A549 treated with DMSO at 1 μM for 4 hours (cell line): ENCODE data around the gene OR7C2. TPM values are rescaled to one million over a fixed set of nuclear protein-coding genes. Genes with fewer than 3 reads are reported as not detected.

Source experiments
- total RNA-seq: library from RNA; stranded (reverse); fragments of 200-300 nt; extraction: Qiagen RNA extraction; gene quantifications from 5 replicates; pipeline ENCODE4 v1.2.3, GENCODE V29; 2022; ENCODE audit warnings: low read depth

OR7C2 gene
- not detected in 5 replicates for total RNA-seq

DNA sequence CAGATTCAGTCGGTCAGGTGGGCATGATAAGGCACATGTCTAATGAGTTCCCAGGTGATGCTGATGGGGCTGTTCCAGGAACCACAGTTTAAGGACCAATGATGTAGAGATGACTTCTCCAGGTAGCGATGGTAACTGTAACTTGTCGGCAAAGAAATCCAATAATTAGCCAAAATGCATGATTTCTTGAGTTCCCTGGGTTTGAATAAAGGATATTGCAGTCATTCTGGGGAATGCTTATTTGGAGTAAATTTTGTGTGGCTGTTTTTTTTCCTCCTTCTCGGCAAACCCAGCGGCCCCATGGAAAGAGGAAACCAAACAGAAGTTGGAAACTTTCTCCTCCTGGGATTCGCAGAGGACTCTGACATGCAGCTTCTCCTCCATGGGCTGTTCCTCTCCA is at the start of gene OR7C2:
TSS of gene OR7C2 (plus strand) at position 301 of the 400 bp plus-strand sequence. CDS start at position 301, 0 bp downstream.

DNA sequence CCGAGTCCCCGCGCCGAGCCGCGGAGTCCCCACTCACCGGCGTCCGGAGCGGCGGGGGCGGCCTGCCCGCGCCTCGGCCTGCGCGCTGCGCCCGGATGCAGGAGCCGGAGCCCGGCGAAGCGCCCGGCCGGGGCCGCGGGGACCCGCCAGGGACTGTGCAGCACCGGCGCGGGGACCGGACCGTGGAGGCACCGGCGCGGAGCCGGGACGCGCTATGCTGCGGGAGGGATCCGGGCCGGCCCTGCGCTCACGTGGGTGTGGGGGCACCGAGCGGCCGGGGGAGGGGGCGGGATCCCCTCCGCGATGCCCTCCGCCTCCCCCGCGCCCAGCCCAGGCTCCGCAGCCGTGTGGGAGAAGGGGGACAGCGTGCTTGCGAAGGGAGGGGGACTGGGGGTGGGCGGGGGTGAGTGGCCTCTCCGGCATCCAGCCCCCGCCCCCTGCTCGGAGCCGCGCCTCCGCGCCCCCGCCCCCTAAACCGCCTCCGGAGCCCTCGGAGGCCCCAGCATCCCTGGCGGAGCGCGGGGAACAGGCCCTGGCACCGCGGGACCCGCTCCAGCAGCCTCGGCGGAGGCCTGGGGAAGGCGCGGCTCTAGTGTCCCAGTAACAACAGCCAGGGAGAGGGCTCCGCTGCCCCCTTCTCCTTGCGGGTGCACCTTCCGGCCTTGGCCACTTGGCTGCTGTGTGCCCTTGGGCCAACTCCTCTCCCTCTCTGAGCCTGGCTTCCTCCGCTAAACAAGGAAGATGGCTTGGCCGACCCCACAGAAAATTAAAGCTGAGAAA is 38.4 kb downstream of the OR7C2 start, which contains the start of gene SLC1A6:
TSS of gene SLC1A6 (minus strand) at position 389 of the 780 bp plus-strand sequence. CDS start 6,954 bp downstream, outside the sequence.

Other genes starting within 250 kb of the OR7C2 start
- 0.42 to 0.76 TPM (median 0.59 TPM) in 5 replicates for gene ADGRE2, start 162.9 kb upstream of the OR7C2 start, total RNA-seq
- not detected in 5 replicates for gene OR7A5, start 106.3 kb upstream of the OR7C2 start, total RNA-seq
- gene OR7C1, start 106.3 kb upstream of the OR7C2 start, total RNA-seq, result not detected in 5 replicates
- not detected in 5 replicates for gene OR7A10, start 92.6 kb upstream of the OR7C2 start, total RNA-seq
- not detected in 5 replicates for gene OR7A17, start 55.4 kb upstream of the OR7C2 start, total RNA-seq
- not detected in 5 replicates for gene SLC1A6, start 38.4 kb downstream of the OR7C2 start, total RNA-seq
- not detected in 5 replicates for gene CASP14, start 108.0 kb downstream of the OR7C2 start, total RNA-seq
- not detected in 5 replicates for gene OR1I1, start 140.7 kb downstream of the OR7C2 start, total RNA-seq
- 13.7 to 16.3 TPM (median 14.5 TPM) in 5 replicates for gene SYDE1, start 165.9 kb downstream of the OR7C2 start, total RNA-seq